RWPE2 (cell line): ENCODE measurements around the gene MGAT4B.
A peak's percentile ranks its signal among the peaks of the same experiment; 100 is the strongest.

Source experiments
- ATAC-seq: fragments of 200-7000 bp; cut with Tn5 transposase; 3 replicates; pipeline ENCODE4 v1.9.1; 2021; ENCODE audit warnings: low read depth
- DNase-seq: peaks from one replicate; pipeline ENCODE4 v3.0.0-alpha.2; 2020; ENCODE audit warnings: low spot score
- H3K27ac ChIP-seq: fragments of 450-650 bp; 2 replicates; pipeline ENCODE4 v1.5.1; 2017; ENCODE audit warnings: mild to moderate bottlenecking; ENCODE audit not compliant: poor library complexity, severe bottlenecking
- H3K27me3 ChIP-seq: fragments of 250-450 bp; sonication (Bioruptor Pico); 2 replicates; pipeline ENCODE4 v1.5.1; 2021; ENCODE audit warnings: mild to moderate bottlenecking, moderate library complexity; ENCODE audit not compliant: insufficient read depth, poor library complexity, severe bottlenecking
- H3K36me3 ChIP-seq: fragments of 250-450 bp; sonication (Bioruptor Pico); 2 replicates; pipeline ENCODE4 v1.5.1; 2020; ENCODE audit warnings: low read depth, mild to moderate bottlenecking, moderate library complexity
- H3K4me1 ChIP-seq: fragments of 250-450 bp; sonication (Bioruptor Pico); 2 replicates; pipeline ENCODE4 v1.5.1; 2021; ENCODE audit warnings: mild to moderate bottlenecking, moderate library complexity; ENCODE audit not compliant: insufficient read depth, poor library complexity, severe bottlenecking
- H3K4me3 ChIP-seq: fragments of 250-450 bp; sonication (Bioruptor Pico); 2 replicates; pipeline ENCODE4 v1.5.1; 2021; ENCODE audit warnings: mild to moderate bottlenecking, moderate library complexity; ENCODE audit not compliant: severe bottlenecking
- H3K9me3 ChIP-seq: fragments of 250-450 bp; sonication (Bioruptor Pico); 2 replicates; pipeline ENCODE4 v1.5.1; 2021; ENCODE audit warnings: mild to moderate bottlenecking, moderate library complexity; ENCODE audit not compliant: severe bottlenecking
- TF ChIP-seq, protein P1 (sequence below): fragments of 450-650 bp; IDR thresholded peaks from one replicate; pipeline ENCODE4 v1.5.1; 2017; ENCODE audit warnings: mild to moderate bottlenecking, moderate library complexity; ENCODE audit not compliant: poor library complexity, severe bottlenecking

The MGAT4B gene

GRCh38 chr5:179762781-179763176 lies 43.9 kb downstream of the MGAT4B start:
- Histone ChIP-seq H3K36me3 (peaks cover 24% of the 10 kb centered on the region), H3K4me1 (peaks cover 45% of the 10 kb centered on the region), H3K9me3 (no peaks in the 10 kb centered on the region), H3K4me3 (no peak overlapping the region), H3K27ac (peak overlapping the region; percentile 58), H3K27me3 (no peaks in the 10 kb centered on the region)
- TF ChIP-seq, protein P1, sequence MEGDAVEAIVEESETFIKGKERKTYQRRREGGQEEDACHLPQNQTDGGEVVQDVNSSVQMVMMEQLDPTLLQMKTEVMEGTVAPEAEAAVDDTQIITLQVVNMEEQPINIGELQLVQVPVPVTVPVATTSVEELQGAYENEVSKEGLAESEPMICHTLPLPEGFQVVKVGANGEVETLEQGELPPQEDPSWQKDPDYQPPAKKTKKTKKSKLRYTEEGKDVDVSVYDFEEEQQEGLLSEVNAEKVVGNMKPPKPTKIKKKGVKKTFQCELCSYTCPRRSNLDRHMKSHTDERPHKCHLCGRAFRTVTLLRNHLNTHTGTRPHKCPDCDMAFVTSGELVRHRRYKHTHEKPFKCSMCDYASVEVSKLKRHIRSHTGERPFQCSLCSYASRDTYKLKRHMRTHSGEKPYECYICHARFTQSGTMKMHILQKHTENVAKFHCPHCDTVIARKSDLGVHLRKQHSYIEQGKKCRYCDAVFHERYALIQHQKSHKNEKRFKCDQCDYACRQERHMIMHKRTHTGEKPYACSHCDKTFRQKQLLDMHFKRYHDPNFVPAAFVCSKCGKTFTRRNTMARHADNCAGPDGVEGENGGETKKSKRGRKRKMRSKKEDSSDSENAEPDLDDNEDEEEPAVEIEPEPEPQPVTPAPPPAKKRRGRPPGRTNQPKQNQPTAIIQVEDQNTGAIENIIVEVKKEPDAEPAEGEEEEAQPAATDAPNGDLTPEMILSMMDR, result no peak
- peak; percentile 38 for ATAC-seq
- no peak for DNase-seq

GRCh38 chr5:179762079-179762780 lies 44.4 kb downstream of the MGAT4B start:
- TF ChIP-seq, protein P1, result no peak
- Histone ChIP-seq H3K4me3 (no peak overlapping the region), H3K36me3 (peaks cover 21% of the 10 kb centered on the region), H3K27me3 (no peaks in the 10 kb centered on the region), H3K27ac (peak overlapping the region; percentile 58), H3K4me1 (peaks cover 45% of the 10 kb centered on the region), H3K9me3 (no peaks in the 10 kb centered on the region)
- ATAC-seq (peak; percentile 31), DNase-seq (no peak)

DNA sequence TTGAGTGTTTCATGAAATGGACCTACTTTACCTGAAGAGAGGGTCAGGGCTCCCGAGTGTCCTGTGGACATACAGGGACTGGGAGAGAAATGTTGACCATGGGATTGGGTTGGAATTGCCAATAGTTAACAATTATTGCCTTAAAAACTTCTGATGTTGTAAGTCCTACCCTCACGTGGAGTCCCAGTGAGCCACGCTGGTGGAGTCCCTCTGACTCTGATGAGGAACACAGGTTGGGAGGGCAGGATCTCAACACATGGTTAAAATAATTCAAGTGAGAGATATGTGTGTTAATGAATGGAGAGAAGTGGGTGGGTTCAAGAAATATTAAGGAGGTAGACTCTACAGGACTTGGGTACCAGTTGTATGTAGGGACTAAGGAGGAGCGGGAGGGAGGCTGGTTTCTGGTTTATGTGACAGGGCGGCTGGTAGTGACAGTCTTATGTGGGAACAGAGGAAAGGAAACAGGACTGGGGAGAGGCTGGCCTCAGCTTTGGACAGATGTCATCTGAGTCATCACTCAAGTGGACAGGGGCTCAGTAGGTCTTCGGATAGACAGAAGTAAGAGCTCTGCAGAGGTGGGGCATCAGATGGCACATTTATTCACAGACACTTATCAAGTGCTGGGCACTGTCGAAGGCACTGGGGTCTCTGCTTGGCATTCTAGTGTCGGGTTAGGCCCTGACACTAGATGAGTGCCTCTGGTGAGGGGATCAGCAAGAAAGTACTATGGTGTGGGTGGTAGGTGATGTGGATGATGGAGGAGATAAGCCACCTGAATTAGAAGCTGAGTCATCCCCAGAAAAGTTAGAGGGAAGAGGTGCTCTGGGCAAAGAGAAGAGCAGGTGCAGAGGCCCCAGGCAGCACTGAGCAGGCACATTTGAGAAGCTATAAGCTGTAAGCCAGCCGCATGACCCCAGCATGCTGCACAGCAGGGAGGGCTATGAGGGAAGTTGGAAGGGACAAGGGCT lies 46.8 kb downstream of the MGAT4B start:
- no peak overlapping the region for H3K27ac ChIP-seq
- ATAC-seq, result no peak
- no peak overlapping the region for H3K4me3 ChIP-seq

GRCh38 chr5:179758955-179759354 lies 47.7 kb downstream of the MGAT4B start:
- no peak for DNase-seq
- TF ChIP-seq, protein P1, result no peak
- H3K4me3 ChIP-seq, result no peak overlapping the region
- 0 out of 2 replicates have a peak, but pooled peaks cover 2% of the 10 kb centered on the region for H3K36me3 ChIP-seq
- ATAC-seq, result no peak
- H3K27ac ChIP-seq, result no peak overlapping the region
- no peaks in the 10 kb centered on the region for H3K27me3 ChIP-seq
- H3K9me3 ChIP-seq, result no peaks in the 10 kb centered on the region
- H3K4me1 ChIP-seq, result peaks cover 26% of the 10 kb centered on the region

More for the DNA sequence above, 46.8 kb downstream of the MGAT4B start:
- no peaks in the 10 kb centered on the region for H3K27me3 ChIP-seq
- no peaks in the 10 kb centered on the region for H3K9me3 ChIP-seq
- no peak for DNase-seq
- H3K36me3 ChIP-seq, result 0 out of 2 replicates have a peak, but pooled peaks cover 2% of the 10 kb centered on the region
- H3K4me1 ChIP-seq, result peaks cover 35% of the 10 kb centered on the region
- TF ChIP-seq, protein P1, result no peak
